A673 (cell line): ENCODE data around the gene FAXDC2. TPM values are rescaled to one million over a fixed set of nuclear protein-coding genes. Genes with fewer than 3 reads are reported as not detected.
A peak's percentile ranks its signal among the peaks of the same experiment; 100 is the strongest.

Source experiments
- BruUV-seq: library from RNA; stranded (reverse); fragments of 400-500 nt; replicated peaks from 2 replicates; lab custom pipeline; 2021; lab: Mats Ljungman, UMichigan
- CTCF ChIA-PET: fragments of 300-600 bp; sonication (Branson Sonifier 250); formaldehyde crosslinking; loops from one replicate; lab custom pipeline; 2022; ENCODE audit warnings: antibody characterized with exemption; lab: Charles Lee
- POLR2A ChIA-PET: fragments of 300-600 bp; sonication (Branson Sonifier 250); formaldehyde crosslinking; loops from one replicate; lab custom pipeline; 2022; ENCODE audit warnings: antibody characterized with exemption; ENCODE audit not compliant: low non-redundant PET; lab: Charles Lee
- DNase-seq: peaks from one replicate; pipeline ENCODE4 v3.0.0-alpha.2; 2015; ENCODE audit warnings: low spot score
- H3K27ac ChIP-seq: fragments of 200-600 bp; sonication (generic); 2 replicates; pipeline ENCODE4 v1.5.1; 2016; ENCODE audit warnings: mixed run types, low read depth, mild to moderate bottlenecking, mixed read lengths, antibody characterized with exemption, low read length; ENCODE audit not compliant: poor library complexity, severe bottlenecking
- H3K27me3 ChIP-seq: fragments of 200-600 bp; sonication (generic); replicated peaks from 2 replicates; pipeline ENCODE4 v1.6.1; 2017; ENCODE audit warnings: mixed run types, low read depth, mild to moderate bottlenecking, mixed read lengths, antibody characterized with exemption, low read length; ENCODE audit not compliant: insufficient read depth, poor library complexity
- H3K36me3 ChIP-seq: fragments of 200-600 bp; sonication (generic); 2 replicates; pipeline ENCODE4 v1.6.1; 2016; ENCODE audit warnings: mixed run types, mild to moderate bottlenecking, mixed read lengths, antibody characterized with exemption, low read length; ENCODE audit not compliant: insufficient read depth, poor library complexity, severe bottlenecking
- H3K4me1 ChIP-seq: fragments of 200-600 bp; sonication (generic); 2 replicates; pipeline ENCODE4 v1.6.1; 2017; ENCODE audit warnings: mixed run types, mild to moderate bottlenecking, mixed read lengths, antibody characterized with exemption, low read length; ENCODE audit not compliant: insufficient read depth, poor library complexity, severe bottlenecking
- H3K4me3 ChIP-seq: fragments of 200-600 bp; sonication (generic); 2 replicates; pipeline ENCODE4 v1.5.1; 2016; ENCODE audit warnings: low read depth, mixed run types, mild to moderate bottlenecking, mixed read lengths, low read length; ENCODE audit not compliant: poor library complexity, severe bottlenecking
- H3K9me3 ChIP-seq: fragments of 200-600 bp; sonication (generic); 2 replicates; pipeline ENCODE4 v1.6.1; 2016; ENCODE audit warnings: mixed run types, low read depth, mild to moderate bottlenecking, mixed read lengths, antibody characterized with exemption, low read length; ENCODE audit not compliant: poor library complexity, severe bottlenecking
- CTCF ChIP-seq: fragments of 300-800, 200-600 bp; sonication (generic); conservative IDR thresholded peaks from 2 replicates; pipeline ENCODE4 v1.5.1; 2017; ENCODE audit warnings: low read depth, mild to moderate bottlenecking, antibody characterized with exemption, low read length, moderate library complexity, mixed read lengths
- EZH2 ChIP-seq: fragments of 200-600 bp; sonication (generic); IDR thresholded peaks from 2 replicates; pipeline ENCODE4 v1.6.1; 2017; ENCODE audit warnings: borderline replicate concordance, low read depth, mild to moderate bottlenecking, mixed read lengths, antibody characterized with exemption, low read length; ENCODE audit not compliant: poor library complexity, severe bottlenecking
- intact Hi-C: fragments of 100-400 bp; cut with micrococcal nuclease; formaldehyde crosslinking; loops from one replicate; pipeline ENCODE4 v1.10.0; 2022; ENCODE audit not compliant: unreplicated experiment
- total RNA-seq: library from RNA; stranded (reverse); gene quantifications from 2 replicates; pipeline ENCODE4 v1.2.3, GENCODE V29; 2021

FAXDC2 gene
- total RNA-seq, 1 experiment from 2014 or later = not detected

- peak; percentile 22 for DNase-seq
- Histone ChIP-seq H3K27me3 (no peaks in the 10 kb centered on the region), H3K9me3 (no peaks in the 10 kb centered on the region), H3K27ac (no peak overlapping the region), H3K4me1 (peaks cover 29% of the 10 kb centered on the region), H3K36me3 (peaks cover 17% of the 10 kb centered on the region), H3K4me3 (peak overlapping the region; percentile 60)
- intact Hi-C loops = no loop called here
- POLR2A ChIA-PET = no interaction called here
- TF ChIP-seq EZH2 (no peak), CTCF (no peak)
- BruUV-seq = no TSS peak
- CTCF ChIA-PET = no interaction called here
Observed at GRCh38 chr5:154860123-154860522, 9.7 kb upstream of the FAXDC2 start.

GRCh38 chr5:154858972-154859871 lies 8.8 kb upstream of the FAXDC2 start:
- BruUV-seq = TSS peak; percentile 52
- intact Hi-C loops = loop anchor here (2.0 to 5.0 kb wide), 2 partner anchors 102 to 207 kb away; no protein-coding TSS in a partner anchor
- DNase-seq = no peak
- Histone ChIP-seq H3K27me3 (no peaks in the 10 kb centered on the region), H3K27ac (peak overlapping the region; percentile 99), H3K9me3 (no peaks in the 10 kb centered on the region), H3K4me3 (peak overlapping the region; percentile 60), H3K36me3 (peaks cover 10% of the 10 kb centered on the region), H3K4me1 (peaks cover 29% of the 10 kb centered on the region)
- ChIA-PET CTCF (interaction anchor here (0.6 kb wide), 1 partner anchor 260 kb away, joined by 7 read pairs; no protein-coding TSS in a partner anchor), POLR2A (no interaction called here)
- no peak for TF ChIP-seq EZH2
- TF ChIP-seq CTCF = no peak

GRCh38 chr5:154858297-154858971 lies 8.0 kb upstream of the FAXDC2 start, which contains the start of gene CNOT8:
TSS of gene CNOT8 (plus strand) at chr5:154858627. CDS start at chr5:154863279, 4,652 bp downstream.
- peak; percentile 97 for DNase-seq
- BruUV-seq = no TSS peak
- no peaks in the 10 kb centered on the region for H3K9me3 ChIP-seq
- peak within 1 kb of the TSS; percentile 60 for H3K4me3 ChIP-seq
- ChIA-PET POLR2A (no interaction called here), CTCF (no interaction called here)
- H3K36me3 ChIP-seq = peaks cover 4% of the 10 kb centered on the region
- H3K4me1 ChIP-seq = peaks cover 29% of the 10 kb centered on the region
- TF ChIP-seq EZH2 (no peak), CTCF (no peak)
- H3K27me3 ChIP-seq = no peaks in the 10 kb centered on the region
- peak within 1 kb of the TSS; percentile 99 for H3K27ac ChIP-seq
- intact Hi-C loops = loop anchor here (2.0 to 5.0 kb wide), 2 partner anchors 102 to 206 kb away; no protein-coding TSS in a partner anchor
